ENCODE data around the gene GALNTL6. TPM values are rescaled to one million over a fixed set of nuclear protein-coding genes. Genes with fewer than 3 reads are reported as not detected.
"Not testable (repeated sequence)": the region's sequence is repeated elsewhere in the genome, so short reads cannot be mapped to it uniquely, and the experiment has no call there.

GALNTL6 gene
- total RNA-seq, 2 experiments from 2014 or later, result not detected

DNA sequence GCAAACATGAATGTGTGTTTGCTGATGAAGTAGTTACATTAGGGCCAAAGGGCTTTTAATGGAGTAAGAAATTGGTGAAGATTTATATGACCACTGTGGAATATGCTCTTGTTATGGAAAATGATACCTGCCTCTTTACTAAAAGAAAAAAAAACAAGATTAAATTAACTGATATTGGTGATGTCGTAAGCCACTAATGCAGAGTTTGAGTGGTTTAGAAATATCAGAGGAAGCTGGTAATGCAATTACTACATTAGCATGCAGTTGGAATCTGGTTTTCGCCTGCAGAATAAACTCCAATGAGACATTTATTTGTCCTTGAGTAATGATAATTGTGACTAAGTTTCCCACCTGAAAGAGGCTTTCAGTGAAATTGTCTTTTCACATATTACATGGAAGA lies 597.9 kb downstream of the GALNTL6 start:
- Mint-ChIP-seq H3K36me3 (ENCODE audit: low read depth) (no peaks in the 10 kb centered on the region), H3K4me3 (no peak overlapping the region), H3K9me3 (peaks cover 3% of the 10 kb centered on the region), H3K27ac (no peak overlapping the region), H3K4me1 (ENCODE audit: low read depth) (no peaks in the 10 kb centered on the region), H3K27me3 (ENCODE audit: low read depth) (no peaks in the 10 kb centered on the region)
- intact Hi-C loops (cut with micrococcal nuclease), result no loop called here
- CTCF ChIA-PET, result no interaction called here
- DNase-seq, result no peak

DNA sequence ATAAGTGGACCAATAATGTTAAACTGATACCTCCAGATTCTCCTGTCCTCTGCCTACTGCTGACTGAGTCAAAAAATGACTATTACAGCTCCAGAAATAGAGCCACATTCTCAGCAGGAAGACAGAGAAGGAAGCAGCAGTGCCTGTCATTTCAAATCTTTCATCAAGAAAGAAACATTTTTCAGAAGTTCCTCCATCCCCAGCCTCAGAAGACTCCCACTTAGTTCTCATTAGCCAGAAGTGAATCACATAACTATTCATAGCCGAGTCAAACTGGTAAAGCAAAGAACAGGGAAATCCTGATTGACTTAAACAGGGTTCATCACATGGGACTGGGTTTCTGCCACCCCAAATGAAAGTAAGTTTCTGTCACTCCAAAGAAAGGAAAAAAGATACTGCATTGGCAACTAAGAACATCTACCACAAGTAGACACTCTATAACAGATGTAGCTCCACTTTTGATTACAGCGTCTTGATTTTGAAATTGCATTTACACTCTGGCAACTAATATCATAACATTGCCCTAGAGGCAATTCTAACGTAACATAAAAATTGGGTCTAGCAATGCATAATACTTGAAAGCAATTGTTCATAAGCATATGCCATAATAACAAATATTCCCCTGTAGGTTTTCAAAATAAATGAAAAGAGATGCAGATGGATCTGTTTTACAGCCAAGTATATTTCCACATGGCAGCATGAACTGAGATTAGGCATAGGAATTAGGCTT lies 599.8 kb downstream of the GALNTL6 start:
- intact Hi-C loops (cut with micrococcal nuclease), result no loop called here
- H3K4me1 Mint-ChIP-seq (ENCODE audit: low read depth), result no peaks in the 10 kb centered on the region
- H3K4me3 Mint-ChIP-seq, result no peak overlapping the region
- CTCF ChIA-PET, result no interaction called here
- H3K36me3 Mint-ChIP-seq (ENCODE audit: low read depth), result no peaks in the 10 kb centered on the region
- DNase-seq, result no peak
- peaks cover 3% of the 10 kb centered on the region for H3K9me3 Mint-ChIP-seq
- no peak overlapping the region for H3K27ac Mint-ChIP-seq
- no peaks in the 10 kb centered on the region for H3K27me3 Mint-ChIP-seq (ENCODE audit: low read depth)

DNA sequence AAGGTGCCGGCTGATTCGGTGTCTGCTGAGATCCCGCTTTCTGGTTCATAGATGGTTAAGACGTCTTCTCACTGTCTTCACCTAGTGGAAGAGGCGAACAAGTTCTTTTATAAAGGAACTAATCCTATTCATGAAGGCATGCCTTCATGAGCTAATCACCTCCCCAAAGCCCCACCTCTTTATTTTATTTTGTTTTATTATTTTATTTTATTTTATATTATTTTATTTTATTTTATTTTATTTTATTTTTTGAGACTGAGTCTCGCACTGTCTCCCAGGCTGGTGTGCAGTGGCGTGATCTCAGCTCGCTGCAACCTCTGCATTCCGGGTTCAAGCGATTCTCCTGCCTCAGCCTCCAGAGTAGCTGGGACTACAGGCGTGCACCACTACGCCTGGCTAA lies 615.8 kb downstream of the GALNTL6 start:
- H3K4me3 Mint-ChIP-seq; H3K4me1 Mint-ChIP-seq (ENCODE audit: low read depth); CTCF ChIA-PET; DNase-seq; H3K9me3 Mint-ChIP-seq; H3K27me3 Mint-ChIP-seq (ENCODE audit: low read depth); intact Hi-C loops (cut with micrococcal nuclease); H3K27ac Mint-ChIP-seq; H3K36me3 Mint-ChIP-seq (ENCODE audit: low read depth): not testable (repeated sequence)

DNA sequence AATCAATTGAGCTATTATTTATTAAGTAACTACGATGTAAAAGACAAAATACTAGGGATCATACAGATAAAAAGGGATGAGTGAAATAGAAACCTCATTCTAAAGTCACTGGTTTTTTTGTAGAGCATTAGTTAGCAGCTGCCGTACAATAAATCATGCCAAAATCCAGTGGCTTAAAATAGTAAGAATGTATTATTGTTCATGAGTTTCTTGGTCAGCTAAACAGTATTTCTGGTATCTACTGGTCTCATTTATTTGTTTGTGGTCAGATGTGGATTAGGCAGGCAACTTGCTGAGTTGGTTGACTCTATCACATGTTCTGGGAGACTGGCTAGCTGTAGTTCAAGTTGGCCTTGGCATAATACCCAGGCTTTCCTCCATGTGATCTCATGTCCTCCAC lies 667.3 kb downstream of the GALNTL6 start:
- intact Hi-C loops (cut with micrococcal nuclease), result no loop called here
- no peaks in the 10 kb centered on the region for H3K27me3 Mint-ChIP-seq (ENCODE audit: low read depth)
- peaks cover 5% of the 10 kb centered on the region for H3K9me3 Mint-ChIP-seq
- H3K4me1 Mint-ChIP-seq (ENCODE audit: low read depth), result no peaks in the 10 kb centered on the region
- H3K27ac Mint-ChIP-seq, result no peak overlapping the region
- no peaks in the 10 kb centered on the region for H3K36me3 Mint-ChIP-seq (ENCODE audit: low read depth)
- H3K4me3 Mint-ChIP-seq, result no peak overlapping the region
- DNase-seq, result no peak
- CTCF ChIA-PET, result interaction anchor here (0.8 kb wide), 1 partner anchor 10 kb away, joined by 4 read pairs; no protein-coding TSS in a partner anchor

DNA sequence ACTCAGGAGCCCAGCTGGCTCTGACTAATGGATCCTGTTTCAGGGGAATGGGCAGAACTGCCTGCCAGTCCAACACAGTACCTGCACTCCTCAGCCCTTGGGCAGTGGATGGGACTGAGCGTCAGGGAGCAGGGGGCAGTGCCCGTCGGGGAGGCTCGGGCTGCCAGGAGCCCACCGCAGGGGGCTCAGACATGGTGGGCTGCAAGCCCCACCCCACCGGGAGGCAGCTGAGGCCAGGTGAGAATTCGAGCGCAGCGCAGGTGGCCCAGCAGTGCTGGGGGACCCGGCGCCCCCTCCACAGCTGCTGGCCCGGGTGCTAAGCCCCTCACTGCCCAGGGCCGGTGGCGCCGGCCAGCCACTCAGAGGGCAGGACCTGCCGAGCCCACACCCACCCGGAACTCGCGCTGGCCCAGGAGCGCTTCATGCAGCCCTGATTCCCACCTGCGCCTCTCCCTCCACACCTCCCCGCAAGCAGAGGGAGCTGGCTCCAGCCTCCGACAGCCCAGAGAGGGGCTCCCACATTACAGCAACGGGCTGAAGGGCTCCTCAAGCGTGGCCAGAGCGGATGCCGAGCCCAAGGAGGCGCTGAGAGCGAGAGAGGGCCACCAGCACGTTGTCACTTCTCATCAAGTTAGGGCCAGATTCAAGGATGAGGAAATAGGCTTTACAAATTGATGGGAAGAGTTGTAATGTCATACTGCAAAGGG lies 668.8 kb downstream of the GALNTL6 start:
- CTCF ChIA-PET, result no interaction called here
- no peaks in the 10 kb centered on the region for H3K27me3 Mint-ChIP-seq (ENCODE audit: low read depth)
- peaks cover 5% of the 10 kb centered on the region for H3K9me3 Mint-ChIP-seq
- H3K36me3 Mint-ChIP-seq (ENCODE audit: low read depth), result no peaks in the 10 kb centered on the region
- no peaks in the 10 kb centered on the region for H3K4me1 Mint-ChIP-seq (ENCODE audit: low read depth)
- no peak for DNase-seq
- no peak overlapping the region for H3K27ac Mint-ChIP-seq
- intact Hi-C loops (cut with micrococcal nuclease), result no loop called here
- H3K4me3 Mint-ChIP-seq, result no peak overlapping the region

DNA sequence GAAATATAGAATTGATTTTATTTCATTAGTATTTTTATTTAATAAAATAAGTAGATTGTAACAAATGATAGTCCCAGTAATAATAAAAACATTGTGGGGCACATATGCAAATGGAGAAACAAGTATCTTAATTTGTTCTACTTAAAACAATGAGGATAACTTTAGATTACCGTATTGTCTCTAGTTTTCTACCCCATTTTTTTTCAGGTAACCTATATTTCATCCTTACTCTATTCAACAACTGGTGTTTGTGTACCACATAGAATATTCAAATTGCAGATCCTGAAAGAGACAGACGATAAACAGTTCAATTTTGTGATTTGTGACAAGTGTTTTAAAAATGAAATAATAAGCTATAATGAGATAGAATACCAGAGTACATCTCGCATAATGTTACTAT lies 671.8 kb downstream of the GALNTL6 start:
- no peaks in the 10 kb centered on the region for H3K4me1 Mint-ChIP-seq (ENCODE audit: low read depth)
- no peak overlapping the region for H3K27ac Mint-ChIP-seq
- no peak for DNase-seq
- no peak overlapping the region for H3K4me3 Mint-ChIP-seq
- CTCF ChIA-PET, result no interaction called here
- H3K27me3 Mint-ChIP-seq (ENCODE audit: low read depth), result no peaks in the 10 kb centered on the region
- H3K36me3 Mint-ChIP-seq (ENCODE audit: low read depth), result no peaks in the 10 kb centered on the region
- intact Hi-C loops (cut with micrococcal nuclease), result no loop called here
- peaks cover 5% of the 10 kb centered on the region for H3K9me3 Mint-ChIP-seq

DNA sequence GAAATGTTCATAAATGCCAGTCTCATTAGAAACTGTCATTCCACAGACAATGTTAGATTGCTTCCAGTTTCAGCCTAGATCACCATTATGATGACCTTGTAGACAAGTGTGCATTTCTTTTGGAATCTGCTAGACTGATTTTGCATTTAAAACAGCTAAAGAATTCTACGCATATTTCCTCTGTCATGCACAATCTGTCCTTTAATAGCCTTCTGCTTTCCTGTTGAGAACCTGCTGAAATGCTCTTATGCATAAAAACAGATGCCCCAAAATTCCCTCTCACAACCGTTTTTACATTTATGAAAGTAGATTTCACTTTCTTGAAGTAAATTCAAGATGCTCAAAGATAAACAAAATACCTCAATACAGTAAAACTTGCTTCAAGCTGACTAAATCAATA lies 673.3 kb downstream of the GALNTL6 start:
- no peak for DNase-seq
- H3K36me3 Mint-ChIP-seq (ENCODE audit: low read depth), result no peaks in the 10 kb centered on the region
- CTCF ChIA-PET, result no interaction called here
- H3K4me1 Mint-ChIP-seq (ENCODE audit: low read depth), result no peaks in the 10 kb centered on the region
- H3K4me3 Mint-ChIP-seq, result no peak overlapping the region
- no peaks in the 10 kb centered on the region for H3K9me3 Mint-ChIP-seq
- no peaks in the 10 kb centered on the region for H3K27me3 Mint-ChIP-seq (ENCODE audit: low read depth)
- H3K27ac Mint-ChIP-seq, result no peak overlapping the region
- intact Hi-C loops (cut with micrococcal nuclease), result no loop called here

DNA sequence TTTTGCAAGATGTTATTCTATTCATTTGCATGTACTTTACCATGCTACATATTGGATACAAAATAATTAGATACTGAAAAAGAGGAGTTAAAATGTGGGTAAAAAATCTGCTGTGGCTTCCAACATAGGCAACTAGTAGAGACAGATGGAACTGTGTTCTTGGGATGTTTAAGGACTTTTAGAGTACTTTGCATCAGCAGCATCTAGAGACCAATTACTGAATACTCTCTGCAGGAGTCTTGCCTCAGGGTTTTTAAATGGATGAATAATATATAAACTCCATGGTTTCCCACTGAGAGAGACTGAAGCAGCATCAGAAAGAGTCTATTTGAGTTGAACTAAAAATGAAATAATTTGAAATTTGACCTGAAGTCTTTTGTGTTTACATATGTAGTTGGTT lies 676.7 kb downstream of the GALNTL6 start:
- no peaks in the 10 kb centered on the region for H3K36me3 Mint-ChIP-seq (ENCODE audit: low read depth)
- intact Hi-C loops (cut with micrococcal nuclease), result no loop called here

DNA sequence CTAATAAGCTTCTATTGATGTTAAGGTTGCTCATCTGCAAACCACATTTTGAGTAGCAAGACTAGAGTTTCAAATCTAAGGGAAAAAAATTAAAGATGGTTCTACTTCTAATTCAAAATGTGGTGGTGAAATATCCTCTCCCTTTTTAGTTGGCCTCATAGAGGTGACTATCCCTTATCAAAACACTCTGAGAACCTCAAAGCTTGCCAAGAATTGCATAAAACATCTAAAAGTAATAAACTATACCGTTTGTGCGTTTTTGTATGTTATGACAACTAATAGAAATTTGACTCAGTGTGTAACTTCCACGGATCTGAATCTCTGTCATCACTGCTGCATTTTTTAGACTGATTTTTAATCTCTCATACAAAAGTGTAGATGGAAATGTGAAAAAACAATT lies 682.6 kb downstream of the GALNTL6 start:
- no peaks in the 10 kb centered on the region for H3K4me1 Mint-ChIP-seq (ENCODE audit: low read depth)
- H3K36me3 Mint-ChIP-seq (ENCODE audit: low read depth), result no peaks in the 10 kb centered on the region
- H3K4me3 Mint-ChIP-seq, result no peak overlapping the region
- H3K9me3 Mint-ChIP-seq, result no peaks in the 10 kb centered on the region
- CTCF ChIA-PET, result no interaction called here
- intact Hi-C loops (cut with micrococcal nuclease), result no loop called here
- no peak overlapping the region for H3K27ac Mint-ChIP-seq
- H3K27me3 Mint-ChIP-seq (ENCODE audit: low read depth), result no peaks in the 10 kb centered on the region
- no peak for DNase-seq

More for the DNA sequence above, 676.7 kb downstream of the GALNTL6 start:
- no peaks in the 10 kb centered on the region for H3K4me1 Mint-ChIP-seq (ENCODE audit: low read depth)
- DNase-seq, result no peak
- CTCF ChIA-PET, result no interaction called here
- H3K9me3 Mint-ChIP-seq, result no peaks in the 10 kb centered on the region
- H3K4me3 Mint-ChIP-seq, result no peak overlapping the region
- H3K27me3 Mint-ChIP-seq (ENCODE audit: low read depth), result no peaks in the 10 kb centered on the region
- H3K27ac Mint-ChIP-seq, result no peak overlapping the region

DNA sequence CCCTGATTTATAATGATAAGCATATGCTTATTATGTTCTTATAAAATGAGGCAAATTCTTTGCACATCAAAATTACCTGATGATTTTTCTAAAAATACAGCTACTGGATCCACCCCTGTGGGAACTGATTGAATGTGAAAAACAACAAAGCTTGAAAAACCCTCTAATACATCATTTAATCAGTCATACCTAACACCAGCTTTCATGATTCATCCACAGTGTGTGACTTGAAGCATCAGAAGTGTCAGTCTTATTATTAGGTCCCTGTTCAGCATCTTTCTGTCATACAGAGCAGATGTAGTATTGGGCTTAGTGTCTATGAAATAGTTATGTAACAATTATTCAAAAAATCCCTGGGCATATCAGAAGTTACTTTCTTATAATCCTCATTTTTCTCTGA lies 684.1 kb downstream of the GALNTL6 start:
- H3K36me3 Mint-ChIP-seq (ENCODE audit: low read depth), result no peaks in the 10 kb centered on the region
- CTCF ChIA-PET, result no interaction called here
- no peak overlapping the region for H3K4me3 Mint-ChIP-seq
- intact Hi-C loops (cut with micrococcal nuclease), result no loop called here
- H3K27me3 Mint-ChIP-seq (ENCODE audit: low read depth), result no peaks in the 10 kb centered on the region
- no peaks in the 10 kb centered on the region for H3K9me3 Mint-ChIP-seq
- no peak overlapping the region for H3K27ac Mint-ChIP-seq
- no peak for DNase-seq
- H3K4me1 Mint-ChIP-seq (ENCODE audit: low read depth), result no peaks in the 10 kb centered on the region

DNA sequence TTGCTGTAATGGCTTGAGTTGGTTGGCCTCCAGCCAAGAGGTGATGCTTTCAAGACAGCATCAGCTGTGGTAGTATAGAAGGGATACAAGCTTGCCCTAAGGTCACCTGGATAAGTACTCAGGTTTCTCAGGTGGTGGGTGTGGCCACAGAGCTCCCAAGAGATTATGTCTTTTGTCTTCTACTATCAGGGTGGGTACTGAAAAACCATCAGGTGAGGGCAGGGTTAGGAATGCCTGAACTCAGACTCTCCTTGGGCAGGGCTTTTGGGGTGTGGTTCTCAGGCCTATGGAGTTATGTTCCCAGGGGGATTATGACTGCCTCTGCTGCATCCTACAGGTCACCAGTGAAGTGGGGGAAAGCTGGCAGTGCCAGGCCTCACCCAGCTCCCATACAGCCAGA lies 700.8 kb downstream of the GALNTL6 start:
- Mint-ChIP-seq H3K27ac (no peak overlapping the region), H3K9me3 (peaks cover 7% of the 10 kb centered on the region), H3K4me1 (ENCODE audit: low read depth) (no peaks in the 10 kb centered on the region), H3K27me3 (ENCODE audit: low read depth) (no peaks in the 10 kb centered on the region), H3K4me3 (no peak overlapping the region), H3K36me3 (ENCODE audit: low read depth) (no peaks in the 10 kb centered on the region)
- CTCF ChIA-PET, result interaction anchor here (0.8 kb wide), 1 partner anchor 379 kb away, joined by 3 read pairs; no protein-coding TSS in a partner anchor
- no peak for DNase-seq
- intact Hi-C loops (cut with micrococcal nuclease), result no loop called here

DNA sequence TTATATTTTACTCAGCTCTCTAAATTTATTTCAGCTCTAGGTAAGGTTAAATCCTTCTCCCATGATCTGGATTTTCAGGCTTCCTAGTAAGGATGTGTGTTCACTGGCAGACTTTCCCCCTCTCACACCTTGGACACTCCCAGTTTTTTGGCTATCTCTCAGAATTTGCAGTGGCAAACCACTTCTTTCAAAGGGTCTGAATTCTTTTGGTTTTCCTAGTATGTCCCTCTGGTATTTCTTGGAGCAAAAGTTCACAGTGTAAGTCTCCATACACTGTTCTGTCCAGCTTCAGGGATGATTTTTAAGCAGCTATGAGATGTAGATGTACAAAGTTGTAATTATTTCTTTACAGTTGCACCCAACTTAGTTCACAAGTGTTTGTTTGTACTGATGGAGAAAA lies 701.6 kb downstream of the GALNTL6 start:
- intact Hi-C loops (cut with micrococcal nuclease), result no loop called here
- Mint-ChIP-seq H3K9me3 (peaks cover 4% of the 10 kb centered on the region), H3K4me3 (no peak overlapping the region), H3K27ac (no peak overlapping the region), H3K4me1 (ENCODE audit: low read depth) (no peaks in the 10 kb centered on the region), H3K27me3 (ENCODE audit: low read depth) (no peaks in the 10 kb centered on the region), H3K36me3 (ENCODE audit: low read depth) (no peaks in the 10 kb centered on the region)
- CTCF ChIA-PET, result no interaction called here
- DNase-seq, result no peak

DNA sequence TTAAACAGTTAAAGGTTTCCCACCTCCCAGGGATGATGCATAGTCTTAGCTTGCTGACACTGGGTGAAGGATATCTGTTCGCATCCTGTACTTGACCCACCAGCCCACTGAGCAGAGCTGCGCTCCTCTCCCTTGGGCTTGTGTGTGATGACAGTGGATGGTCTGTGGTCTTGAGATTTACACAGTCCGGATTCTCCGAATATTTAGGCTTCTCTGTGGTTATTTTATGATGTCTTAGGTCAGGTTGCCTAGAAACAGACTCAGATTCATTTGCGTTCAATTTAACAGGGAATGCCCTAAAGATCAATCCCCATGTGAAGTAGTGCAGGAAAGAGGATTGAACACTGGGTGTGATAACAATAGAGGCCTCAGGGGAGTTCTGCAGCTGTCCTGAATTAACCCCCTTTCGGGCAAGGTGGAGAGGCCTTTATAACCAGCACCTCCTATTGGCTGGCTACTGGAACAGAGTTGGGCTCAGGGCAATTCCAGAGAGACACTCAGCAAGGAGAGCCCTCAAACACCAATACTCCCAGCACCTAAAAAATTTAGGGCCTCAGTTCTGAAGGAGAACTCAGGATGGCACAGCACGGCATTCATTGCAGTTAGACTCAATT lies 702.2 kb downstream of the GALNTL6 start:
- intact Hi-C loops (cut with micrococcal nuclease), result no loop called here
- H3K27ac Mint-ChIP-seq, result no peak overlapping the region
- no peak for DNase-seq
- H3K36me3 Mint-ChIP-seq (ENCODE audit: low read depth), result no peaks in the 10 kb centered on the region
- H3K4me1 Mint-ChIP-seq (ENCODE audit: low read depth), result no peaks in the 10 kb centered on the region
- H3K9me3 Mint-ChIP-seq, result peaks cover 2% of the 10 kb centered on the region
- H3K4me3 Mint-ChIP-seq, result no peak overlapping the region
- H3K27me3 Mint-ChIP-seq (ENCODE audit: low read depth), result no peaks in the 10 kb centered on the region
- CTCF ChIA-PET, result no interaction called here
